GM21447 (cell line): ENCODE data around the gene MRS2.
"Not testable (repeated sequence)": the region's sequence is repeated elsewhere in the genome, so short reads cannot be mapped to it uniquely, and the experiment has no call there.

Experiments used
- ATAC-seq: cut with Tn5 transposase; IDR thresholded peaks from one replicate; pipeline ENCODE4 v1.9.1; 2021; ENCODE audit not compliant: unreplicated experiment

MRS2 gene

GRCh38 chr6:24387818-24388217 is 14.9 kb upstream of the MRS2 start:
- no peak for ATAC-seq

- no peak for ATAC-seq
Measured at GRCh38 chr6:24391208-24391607, 11.5 kb upstream of the MRS2 start.

- peak; percentile 83 for ATAC-seq
Measured at GRCh38 chr6:24391756-24392405, 10.9 kb upstream of the MRS2 start.

- no peak for ATAC-seq
Measured at GRCh38 chr6:24394061-24394779, 8.5 kb upstream of the MRS2 start.

GRCh38 chr6:24394780-24395437 is 7.8 kb upstream of the MRS2 start:
- ATAC-seq, result no peak

- ATAC-seq, result no peak
Measured at GRCh38 chr6:24396824-24397223, 5.9 kb upstream of the MRS2 start.

- ATAC-seq, result no peak
Measured at GRCh38 chr6:24397631-24398030, 5.1 kb upstream of the MRS2 start.

GRCh38 chr6:24400045-24401039 is 2.4 kb upstream of the MRS2 start:
- ATAC-seq, result not testable (repeated sequence)

- ATAC-seq, result no peak
Measured at GRCh38 chr6:24401458-24401857, 1.3 kb upstream of the MRS2 start.

- no peak for ATAC-seq
Measured at GRCh38 chr6:24403501-24403824, 727 bp downstream of the MRS2 start.

GRCh38 chr6:24405262-24405661 is 2.5 kb downstream of the MRS2 start:
- no peak for ATAC-seq

GRCh38 chr6:24408719-24409410 is 6.1 kb downstream of the MRS2 start:
- peak; percentile 79 for ATAC-seq

GRCh38 chr6:24410622-24411021 is 7.9 kb downstream of the MRS2 start:
- no peak for ATAC-seq

- ATAC-seq, result no peak
Measured at GRCh38 chr6:24412294-24412693, 9.6 kb downstream of the MRS2 start.

GRCh38 chr6:24414531-24414930 is 11.8 kb downstream of the MRS2 start:
- not testable (repeated sequence) for ATAC-seq

GRCh38 chr6:24415753-24416152 is 13.0 kb downstream of the MRS2 start:
- ATAC-seq, result peak; percentile 64

- no peak for ATAC-seq
Measured at GRCh38 chr6:24419526-24419925, 16.8 kb downstream of the MRS2 start.

GRCh38 chr6:24425091-24425490 is 22.4 kb downstream of the MRS2 start:
- no peak for ATAC-seq

- no peak for ATAC-seq
Measured at GRCh38 chr6:24426729-24427446, 24.2 kb downstream of the MRS2 start.

GRCh38 chr6:24428615-24429014 is 25.9 kb downstream of the MRS2 start:
- no peak for ATAC-seq
